Gastroesophageal sphincter (tissue), 3 donors: Measurements from ENCODE around the gene PLXDC2.

Experiments
- CTCF ChIP-seq, 4 experiments: fragments of 200-600 bp in 2 of 4; fragments of 450-650 bp in 2 of 4; sonication (generic) in 1 of 4; IDR thresholded peaks; one replicate each; pipeline ENCODE4 v1.5.1; 2017 to 2019; ENCODE audit warnings: antibody characterized with exemption in 4 of 4, mild to moderate bottlenecking in 2 of 4, moderate library complexity in 2 of 4
- EP300 ChIP-seq: sonication (generic); formaldehyde crosslinking; IDR thresholded peaks from one replicate; pipeline ENCODE4 v1.6.1; 2017; ENCODE audit warnings: antibody characterized with exemption, mild to moderate bottlenecking
- POLR2A ChIP-seq, 2 donors: fragments of 450-650 bp; IDR thresholded peaks; one replicate each; pipeline ENCODE4 v1.6.1; 2017; ENCODE audit warnings: antibody characterized with exemption in 2 of 2, mild to moderate bottlenecking in 2 of 2, moderate library complexity in 1 of 2
- POLR2AphosphoS5 ChIP-seq: sonication (generic); formaldehyde crosslinking; IDR thresholded peaks from one replicate; pipeline ENCODE4 v1.6.1; 2017; ENCODE audit warnings: antibody characterized with exemption

- TF ChIP-seq CTCF (IDR thresholded peaks at IDR 0.05) (no peak), POLR2A (IDR thresholded peaks at IDR 0.05) (no peak), EP300 (no peak), POLR2AphosphoS5 (no peak)
These were observed 191.2 kb downstream of the PLXDC2 start for GRCh38 chr10:20007426-20007825.
